ENCODE measurements around the gene EZH1. TPM values are rescaled to one million over a fixed set of nuclear protein-coding genes. Genes with fewer than 3 reads are reported as not detected.

The EZH1 gene
- total RNA-seq, 1 donor from 2014 or later = 32.2 TPM

GRCh38 chr17:42684929-42685556 is 59.8 kb downstream of the EZH1 start:
- no peak for DNase-seq
- Mint-ChIP-seq H3K27me3 (ENCODE audit: unreplicated experiment) (peaks cover 20% of the 10 kb centered on the region), H3K4me1 (ENCODE audit: low read depth, unreplicated experiment) (peaks cover 24% of the 10 kb centered on the region), H3K4me3 (ENCODE audit: unreplicated experiment) (peak overlapping the region; percentile 55), H3K36me3 (ENCODE audit: unreplicated experiment) (peaks cover 6% of the 10 kb centered on the region), H3K9me3 (ENCODE audit: unreplicated experiment) (peaks cover 13% of the 10 kb centered on the region), H3K27ac (ENCODE audit: unreplicated experiment) (peak overlapping the region; percentile 28)
- no peak for TF ChIP-seq CTCF (IDR thresholded peaks at IDR 0.05; ENCODE audit: partially characterized antibody, unreplicated experiment)

GRCh38 chr17:42683407-42684034 is 61.3 kb downstream of the EZH1 start:
- DNase-seq = peak; percentile 54
- Mint-ChIP-seq H3K27me3 (ENCODE audit: unreplicated experiment) (peaks cover 22% of the 10 kb centered on the region), H3K36me3 (ENCODE audit: unreplicated experiment) (peaks cover 6% of the 10 kb centered on the region), H3K4me1 (ENCODE audit: low read depth, unreplicated experiment) (peaks cover 25% of the 10 kb centered on the region), H3K9me3 (ENCODE audit: unreplicated experiment) (peaks cover 12% of the 10 kb centered on the region), H3K27ac (ENCODE audit: unreplicated experiment) (peak overlapping the region; percentile 84), H3K4me3 (ENCODE audit: unreplicated experiment) (peak overlapping the region; percentile 89)
- no peak for TF ChIP-seq CTCF (IDR thresholded peaks at IDR 0.05; ENCODE audit: partially characterized antibody, unreplicated experiment)

- DNase-seq = peak; percentile 79
- H3K9me3 Mint-ChIP-seq (ENCODE audit: unreplicated experiment) = peaks cover 15% of the 10 kb centered on the region
- H3K27ac Mint-ChIP-seq (ENCODE audit: unreplicated experiment) = peak overlapping the region; percentile 84
- no peak for TF ChIP-seq CTCF (IDR thresholded peaks at IDR 0.05; ENCODE audit: partially characterized antibody, unreplicated experiment)
- peaks cover 24% of the 10 kb centered on the region for H3K27me3 Mint-ChIP-seq (ENCODE audit: unreplicated experiment)
- H3K36me3 Mint-ChIP-seq (ENCODE audit: unreplicated experiment) = peaks cover 6% of the 10 kb centered on the region
- H3K4me3 Mint-ChIP-seq (ENCODE audit: unreplicated experiment) = peak overlapping the region; percentile 89
- peaks cover 28% of the 10 kb centered on the region for H3K4me1 Mint-ChIP-seq (ENCODE audit: low read depth, unreplicated experiment)
Observed at GRCh38 chr17:42682722-42683403, 62.0 kb downstream of the EZH1 start.

GRCh38 chr17:42681976-42682721 is 62.7 kb downstream of the EZH1 start, which contains the start of gene CNTNAP1:
Gene CNTNAP1 (plus strand): TSS chr17:42682531. CDS start chr17:42682830, 299 bp downstream.
- peaks cover 29% of the 10 kb centered on the region for H3K4me1 Mint-ChIP-seq (ENCODE audit: low read depth, unreplicated experiment)
- H3K27me3 Mint-ChIP-seq (ENCODE audit: unreplicated experiment) = peaks cover 24% of the 10 kb centered on the region
- H3K36me3 Mint-ChIP-seq (ENCODE audit: unreplicated experiment) = peaks cover 6% of the 10 kb centered on the region
- peaks cover 15% of the 10 kb centered on the region for H3K9me3 Mint-ChIP-seq (ENCODE audit: unreplicated experiment)
- no peak for TF ChIP-seq CTCF (IDR thresholded peaks at IDR 0.05; ENCODE audit: partially characterized antibody, unreplicated experiment)
- peak within 1 kb of the TSS; percentile 84 for H3K27ac Mint-ChIP-seq (ENCODE audit: unreplicated experiment)
- H3K4me3 Mint-ChIP-seq (ENCODE audit: unreplicated experiment) = peak within 1 kb of the TSS; percentile 89
- peak; percentile 67 for DNase-seq

Data from glutamatergic neuron (in vitro differentiated cells).